Left ventricle myocardium inferior (tissue), 1 donor: Measurements from ENCODE around the gene RABGAP1. TPM values are rescaled to one million over a fixed set of nuclear protein-coding genes. Genes with fewer than 3 reads are reported as not detected.

ENCODE experiments used
- DNase-seq: peaks from one replicate; pipeline ENCODE4 v3.0.0-alpha.2; 2020
- H3K27ac ChIP-seq: fragments of 200-600 bp; replicated peaks from 2 replicates; pipeline ENCODE4 v1.8.0; 2021
- H3K27me3 ChIP-seq: fragments of 200-600 bp; 2 replicates; pipeline ENCODE4 v1.8.0; 2021; ENCODE audit warnings: low read depth
- H3K36me3 ChIP-seq: fragments of 200-600 bp; 2 replicates; pipeline ENCODE4 v1.8.0; 2021
- H3K4me1 ChIP-seq: fragments of 200-600 bp; 2 replicates; pipeline ENCODE4 v1.8.0; 2021
- H3K4me3 ChIP-seq: fragments of 200-600 bp; 2 replicates; pipeline ENCODE4 v1.8.0; 2021; ENCODE audit warnings: mild to moderate bottlenecking, moderate library complexity
- H3K9me3 ChIP-seq: fragments of 200-600 bp; replicated peaks from 2 replicates; pipeline ENCODE4 v1.8.0; 2021
- CTCF ChIP-seq: fragments of 200-600 bp; IDR thresholded peaks from 2 replicates; pipeline ENCODE4 v1.8.0; 2021; ENCODE audit warnings: antibody characterized with exemption, mild to moderate bottlenecking, borderline replicate concordance
- intact Hi-C: fragments of 100-400 bp; cut with micrococcal nuclease; formaldehyde crosslinking; loops from one replicate; pipeline ENCODE4 v1.11.0; 2022
- total RNA-seq: library from RNA; stranded (reverse); fragmentation: NEBNext Ultra II Directional; extraction: Animal tissue kit (Norgen Biotek cat#: 25700); gene quantifications from one replicate; pipeline ENCODE4 v1.2.1, GENCODE V29; 2021
- donor health status: DM: no; HTN: yes; CAD: no; lungs with severe emphysema.

RABGAP1 gene
- total RNA-seq, 1 donor from 2014 or later, result 48.2 TPM

- H3K4me1 ChIP-seq, result peaks cover 43% of the 10 kb centered on the region
These were observed 100.7 kb downstream of the RABGAP1 start for GRCh38 chr9:123041489-123041888.

GRCh38 chr9:123043081-123043939, 102.5 kb downstream of the RABGAP1 start:
- no peak overlapping the region for H3K4me3 ChIP-seq
- no peak for DNase-seq
- intact Hi-C loops, result no loop called here
- peaks cover 7% of the 10 kb centered on the region for H3K36me3 ChIP-seq
- TF ChIP-seq CTCF, result no peak
- H3K27me3 ChIP-seq, result no peaks in the 10 kb centered on the region
- H3K4me1 ChIP-seq, result peaks cover 36% of the 10 kb centered on the region
- H3K27ac ChIP-seq, result peak overlapping the region; percentile 16
- no peaks in the 10 kb centered on the region for H3K9me3 ChIP-seq

More at GRCh38 chr9:123041489-123041888, 100.7 kb downstream of the RABGAP1 start:
- H3K4me3 ChIP-seq, result no peak overlapping the region
- H3K27me3 ChIP-seq, result no peaks in the 10 kb centered on the region
- peaks cover 7% of the 10 kb centered on the region for H3K36me3 ChIP-seq
- intact Hi-C loops, result no loop called here
- no peak for TF ChIP-seq CTCF
- H3K9me3 ChIP-seq, result no peaks in the 10 kb centered on the region
- no peak for DNase-seq
- H3K27ac ChIP-seq, result no peak overlapping the region

GRCh38 chr9:123044586-123044985, 103.8 kb downstream of the RABGAP1 start:
- Histone ChIP-seq H3K27ac (peak overlapping the region; percentile 36), H3K4me1 (peaks cover 38% of the 10 kb centered on the region), H3K4me3 (no peak overlapping the region), H3K27me3 (no peaks in the 10 kb centered on the region), H3K36me3 (peaks cover 7% of the 10 kb centered on the region), H3K9me3 (no peaks in the 10 kb centered on the region)
- DNase-seq, result no peak
- intact Hi-C loops, result no loop called here
- TF ChIP-seq CTCF, result no peak

- intact Hi-C loops, result no loop called here
- Histone ChIP-seq H3K36me3 (peaks cover 3% of the 10 kb centered on the region), H3K27ac (peak overlapping the region; percentile 36), H3K4me1 (peaks cover 39% of the 10 kb centered on the region), H3K4me3 (no peak overlapping the region), H3K9me3 (no peaks in the 10 kb centered on the region), H3K27me3 (no peaks in the 10 kb centered on the region)
- no peak for DNase-seq
- TF ChIP-seq CTCF, result no peak
These were observed 105.8 kb downstream of the RABGAP1 start for GRCh38 chr9:123046406-123047195.

GRCh38 chr9:123048748-123049147, 107.9 kb downstream of the RABGAP1 start:
- intact Hi-C loops, result no loop called here
- Histone ChIP-seq H3K27ac (peak overlapping the region; percentile 58), H3K4me1 (peaks cover 38% of the 10 kb centered on the region), H3K36me3 (peaks cover 7% of the 10 kb centered on the region), H3K27me3 (no peaks in the 10 kb centered on the region), H3K4me3 (no peak overlapping the region), H3K9me3 (no peaks in the 10 kb centered on the region)
- no peak for DNase-seq
- TF ChIP-seq CTCF, result no peak
